PC-9 (cell line): ENCODE measurements around the gene MFSD12. TPM values are rescaled to one million over a fixed set of nuclear protein-coding genes. Genes with fewer than 3 reads are reported as not detected.
"Not testable (repeated sequence)": the region's sequence is repeated elsewhere in the genome, so short reads cannot be mapped to it uniquely, and the experiment has no call there.

Source experiments
- BruUV-seq: library from RNA; stranded (reverse); fragments of 400-500 nt; replicated peaks from 2 replicates; lab custom pipeline; 2021; lab: Mats Ljungman, UMichigan
- CTCF ChIA-PET: fragments of 300-600 bp; sonication (Branson Sonifier 250); formaldehyde crosslinking; loops from one replicate; lab custom pipeline; 2022; ENCODE audit warnings: antibody characterized with exemption; lab: Charles Lee
- POLR2A ChIA-PET: fragments of 300-600 bp; sonication (Branson Sonifier 250); formaldehyde crosslinking; loops from one replicate; lab custom pipeline; 2022; ENCODE audit warnings: antibody characterized with exemption; ENCODE audit not compliant: unreplicated experiment; lab: Charles Lee
- DNase-seq, 2 experiments: peaks; one replicate each; pipeline versions ENCODE4 v3.0.0 to v3.0.0-alpha.2; 2015 to 2022; ENCODE audit warnings: mixed read lengths in 1 of 2
- H2AFZ ChIP-seq: fragments of 200-600 bp; sonication (generic); 2 replicates; pipeline ENCODE4 v1.8.1; 2017; ENCODE audit warnings: antibody characterized with exemption
- H3F3A ChIP-seq: fragments of 200-600 bp; sonication (generic); 2 replicates; pipeline ENCODE4 v1.8.1; 2017; ENCODE audit warnings: antibody characterized with exemption, mild to moderate bottlenecking, low read depth; ENCODE audit not compliant: insufficient read depth
- H3K27ac ChIP-seq: fragments of 200-600 bp; sonication (generic); 2 replicates; pipeline ENCODE4 v1.6.1; 2016; ENCODE audit warnings: mixed run types
- H3K27me3 ChIP-seq: fragments of 200-600 bp; sonication (generic); 2 replicates; pipeline ENCODE4 v1.6.1; 2016; ENCODE audit warnings: low read depth, mixed run types; ENCODE audit not compliant: insufficient read depth
- H3K36me3 ChIP-seq: fragments of 200-600 bp; sonication (generic); 2 replicates; pipeline ENCODE4 v1.6.1; 2016; ENCODE audit warnings: low read depth, mixed run types
- H3K4me1 ChIP-seq: fragments of 200-600 bp; sonication (generic); replicated peaks from 2 replicates; pipeline ENCODE4 v1.6.1; 2016; ENCODE audit warnings: mixed run types; ENCODE audit not compliant: insufficient read depth
- H3K4me2 ChIP-seq: fragments of 200-600 bp; sonication (generic); 2 replicates; pipeline ENCODE4 v1.6.1; 2017; ENCODE audit warnings: mixed run types
- H3K4me3 ChIP-seq: fragments of 200-600 bp; sonication (generic); 2 replicates; pipeline ENCODE4 v1.6.1; 2016; ENCODE audit warnings: mixed run types
- H3K79me2 ChIP-seq: fragments of 200-600 bp; sonication (generic); 2 replicates; pipeline ENCODE4 v1.6.1; 2017; ENCODE audit warnings: low read depth, mixed run types
- H3K9me2 ChIP-seq: fragments of 200-600 bp; sonication (generic); 2 replicates; pipeline ENCODE4 v1.8.1; 2017; ENCODE audit warnings: mild to moderate bottlenecking; ENCODE audit not compliant: insufficient read depth
- H3K9me3 ChIP-seq: fragments of 200-600 bp; sonication (generic); 2 replicates; pipeline ENCODE4 v1.8.1; 2016; ENCODE audit warnings: low read depth; ENCODE audit not compliant: insufficient read depth
- H4K20me1 ChIP-seq: fragments of 200-600 bp; sonication (generic); 2 replicates; pipeline ENCODE4 v1.8.1; 2017; ENCODE audit not compliant: insufficient read depth
- CTCF ChIP-seq: fragments of 200-600 bp; sonication (generic); conservative IDR thresholded peaks from 2 replicates; pipeline ENCODE4 v1.6.1; 2017; ENCODE audit warnings: mixed run types, antibody characterized with exemption, mild to moderate bottlenecking, moderate library complexity
- EZH2 ChIP-seq: fragments of 200-600 bp; sonication (generic); IDR thresholded peaks from 2 replicates; pipeline ENCODE4 v1.8.0; 2017; ENCODE audit warnings: antibody characterized with exemption, low read depth
- intact Hi-C: fragments of 100-400 bp; cut with micrococcal nuclease; formaldehyde crosslinking; loops from one replicate; pipeline ENCODE4 v1.10.0; 2022; ENCODE audit not compliant: unreplicated experiment
- total RNA-seq: library from RNA; stranded (reverse); gene quantifications from 2 replicates; pipeline ENCODE4 v1.2.3, GENCODE V29; 2021

MFSD12 gene
- total RNA-seq, 1 experiment from 2014 or later, result 70.0 TPM

GRCh38 chr19:3586707-3587346 is 29.4 kb upstream of the MFSD12 start:
- ChIA-PET CTCF (no interaction called here), POLR2A (no interaction called here)
- H4K20me1 ChIP-seq, result no peaks in the 10 kb centered on the region
- no peaks in the 10 kb centered on the region for H3K79me2 ChIP-seq
- peaks cover 2% of the 10 kb centered on the region; the same call in 1 of the 2 replicates for H3K27me3 ChIP-seq
- no peak overlapping the region for H3K27ac ChIP-seq
- no peak overlapping the region for H3K4me3 ChIP-seq
- no peaks in the 10 kb centered on the region for H3K36me3 ChIP-seq
- no peak for DNase-seq
- H3K9me3 ChIP-seq, result no peaks in the 10 kb centered on the region
- no peak overlapping the region for H2AFZ ChIP-seq
- TF ChIP-seq CTCF (no peak), EZH2 (no peak)
- no TSS peak for BruUV-seq
- peaks cover 3% of the 10 kb centered on the region; the same call in 1 of the 2 replicates for H3F3A ChIP-seq
- no peaks in the 10 kb centered on the region for H3K9me2 ChIP-seq
- H3K4me1 ChIP-seq, result no peaks in the 10 kb centered on the region
- intact Hi-C loops, result no loop called here
- no peak overlapping the region for H3K4me2 ChIP-seq

GRCh38 chr19:3586127-3586626 is 28.8 kb upstream of the MFSD12 start:
- H4K20me1 ChIP-seq, result no peaks in the 10 kb centered on the region
- no peak overlapping the region for H3K27ac ChIP-seq
- intact Hi-C loops, result no loop called here
- no peaks in the 10 kb centered on the region for H3K36me3 ChIP-seq
- no peaks in the 10 kb centered on the region for H3K4me1 ChIP-seq
- CTCF ChIA-PET, result no interaction called here
- no peaks in the 10 kb centered on the region; the same call in 1 of the 2 replicates for H3K27me3 ChIP-seq
- H3K9me2 ChIP-seq, result no peaks in the 10 kb centered on the region
- H2AFZ ChIP-seq, result no peak overlapping the region
- TF ChIP-seq EZH2, result no peak
- peak; percentile 53; the same call in 1 of the 2 replicates for TF ChIP-seq CTCF
- H3K9me3 ChIP-seq, result no peaks in the 10 kb centered on the region
- H3K79me2 ChIP-seq, result no peaks in the 10 kb centered on the region
- POLR2A ChIA-PET, result no interaction called here
- no peak for DNase-seq
- H3K4me2 ChIP-seq, result no peak overlapping the region
- H3K4me3 ChIP-seq, result no peak overlapping the region
- peaks cover 3% of the 10 kb centered on the region; the same call in 1 of the 2 replicates for H3F3A ChIP-seq
- no TSS peak for BruUV-seq

GRCh38 chr19:3585301-3586126 is 28.1 kb upstream of the MFSD12 start, which contains the start of gene GIPC3:
TSS of gene GIPC3 (plus strand) at chr19:3585478. CDS start at chr19:3585598, 120 bp downstream.
- Histone ChIP-seq H3K4me2 (no peak within 1 kb of the TSS), H3K36me3 (no peaks in the 10 kb centered on the region), H3K9me3 (no peaks in the 10 kb centered on the region), H4K20me1 (no peaks in the 10 kb centered on the region), H3K27me3 (no peaks in the 10 kb centered on the region; the same call in 1 of the 2 replicates), H3F3A (0 out of 2 replicates have a peak, but pooled peaks cover under 1% of the 10 kb centered on the region), H3K79me2 (no peaks in the 10 kb centered on the region), H3K4me1 (no peaks in the 10 kb centered on the region), H3K27ac (no peak within 1 kb of the TSS), H3K4me3 (no peak within 1 kb of the TSS), H3K9me2 (no peaks in the 10 kb centered on the region), H2AFZ (no peak within 1 kb of the TSS)
- ChIA-PET POLR2A (no interaction called here), CTCF (interaction anchor here (0.6 kb wide), 1 partner anchor 133 kb away, joined by 3 read pairs; no protein-coding TSS in a partner anchor)
- intact Hi-C loops, result no loop called here
- TF ChIP-seq CTCF (no peak), EZH2 (no peak)
- DNase-seq, result no peak
- no TSS peak for BruUV-seq

GRCh38 chr19:3584036-3584802 is 26.8 kb upstream of the MFSD12 start:
- H3K4me3 ChIP-seq, H3K27ac ChIP-seq, H3K9me3 ChIP-seq, H3K4me2 ChIP-seq, H3K27me3 ChIP-seq, H3K4me1 ChIP-seq, CTCF ChIA-PET, POLR2A ChIA-PET, BruUV-seq, H3K36me3 ChIP-seq, H3K9me2 ChIP-seq, H4K20me1 ChIP-seq, H3K79me2 ChIP-seq, DNase-seq, H2AFZ ChIP-seq, intact Hi-C loops: not testable (repeated sequence)
- H3F3A ChIP-seq, result peaks cover 11% of the 10 kb centered on the region; the same call in 1 of the 2 replicates
